ENCODE measurements around the gene TCN2. TPM values are rescaled to one million over a fixed set of nuclear protein-coding genes. Genes with fewer than 3 reads are reported as not detected.

The TCN2 gene
- total and polyA plus RNA-seq, 9 of the 15 experiments (the other 6 are each of a cell fraction or from before 2014, with no cell fraction given), result 0.88 to 5.4 (median 1.7) TPM

DNA sequence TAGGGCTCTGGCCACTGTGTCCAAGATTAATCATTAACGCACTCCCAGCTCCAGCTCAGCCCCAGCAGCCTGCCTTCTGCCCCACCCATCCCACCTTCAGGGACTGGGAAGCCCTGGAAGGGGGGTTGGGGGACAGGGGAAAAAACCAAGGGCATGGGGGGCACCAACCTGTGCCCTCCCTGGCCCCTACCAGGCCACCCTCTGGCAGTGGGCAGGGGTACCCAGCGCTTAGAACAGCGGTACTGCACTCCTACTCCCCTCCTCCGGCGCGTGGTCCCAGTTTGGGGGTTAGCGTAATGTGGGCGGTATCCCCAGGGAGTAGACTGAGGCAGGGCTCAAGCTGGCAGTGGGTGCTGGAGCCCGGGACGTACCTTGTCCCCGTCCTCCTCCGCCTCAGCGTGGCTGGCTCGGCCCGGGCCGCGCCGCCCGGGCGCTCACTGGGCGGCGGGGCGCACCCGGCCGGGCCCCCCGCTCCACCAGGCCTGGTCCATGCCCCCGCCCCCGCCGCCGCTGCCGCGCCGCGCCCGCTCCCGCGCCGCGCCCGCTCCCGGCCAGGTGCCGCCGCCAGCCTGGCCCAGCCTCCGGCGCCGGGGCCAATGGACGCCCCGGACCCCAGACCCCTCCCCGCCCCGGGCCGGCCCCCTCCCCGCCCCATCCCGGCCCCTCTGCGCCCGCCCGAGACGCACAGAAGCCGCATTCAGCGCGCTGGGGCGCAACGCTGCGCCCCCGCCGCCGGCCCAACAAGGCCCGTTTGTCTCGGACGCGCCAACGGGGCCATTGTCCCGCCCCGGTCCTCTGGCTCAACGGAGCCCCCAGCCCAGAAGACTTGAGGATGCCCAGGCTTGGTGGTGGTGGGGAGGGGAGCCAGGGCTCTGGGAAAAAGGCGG is 32.6 kb upstream of the TCN2 start, which contains the start of gene GAL3ST1:
GAL3ST1 (minus strand) TSS at position 571 of the 887 bp plus-strand sequence. CDS start 17,273 bp downstream, outside the sequence.
- H2AFZ ChIP-seq (ENCODE audit: low read depth, low read length), result no peak within 1 kb of the TSS
- no peaks in the 10 kb centered on the region for H3K79me2 ChIP-seq (ENCODE audit: control insufficient read depth, insufficient read depth, low read length)
- ChIA-PET POLR2A (interaction anchor here (0.6 to 1.0 kb wide), 3 partner anchors 13 to 491 kb away, joined by 3 read pairs; no protein-coding TSS in a partner anchor), CTCF (ENCODE audit: low intra/inter-chr PET ratio) (no interaction called here)
- TF ChIP-seq, protein P1, sequence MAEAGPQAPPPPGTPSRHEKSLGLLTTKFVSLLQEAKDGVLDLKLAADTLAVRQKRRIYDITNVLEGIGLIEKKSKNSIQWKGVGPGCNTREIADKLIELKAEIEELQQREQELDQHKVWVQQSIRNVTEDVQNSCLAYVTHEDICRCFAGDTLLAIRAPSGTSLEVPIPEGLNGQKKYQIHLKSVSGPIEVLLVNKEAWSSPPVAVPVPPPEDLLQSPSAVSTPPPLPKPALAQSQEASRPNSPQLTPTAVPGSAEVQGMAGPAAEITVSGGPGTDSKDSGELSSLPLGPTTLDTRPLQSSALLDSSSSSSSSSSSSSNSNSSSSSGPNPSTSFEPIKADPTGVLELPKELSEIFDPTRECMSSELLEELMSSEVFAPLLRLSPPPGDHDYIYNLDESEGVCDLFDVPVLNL (CRISPR knock-in tag; IDR thresholded peaks at IDR 0.05; ENCODE audit: low read depth), result no peak
- TF ChIP-seq ZNF3 (CRISPR knock-in tag; IDR thresholded peaks at IDR 0.05) (no peak), SUPT5H (IDR thresholded peaks at IDR 0.05) (no peak), SMAD3 (CRISPR knock-in tag; conservative IDR thresholded peaks at IDR 0.05) (no peak), POLR2G (IDR thresholded peaks at IDR 0.05; ENCODE audit: low read depth, low read length) (peak; percentile 44; the same call in 1 of the 2 replicates), PHF8 (IDR thresholded peaks at IDR 0.05; ENCODE audit: borderline replicate concordance, low read length) (no peak), RAD51 (IDR thresholded peaks at IDR 0.05; ENCODE audit: borderline replicate concordance, low read depth) (no peak), ARHGAP35 (IDR thresholded peaks at IDR 0.05; ENCODE audit: partially characterized antibody) (no peak), HDGF (IDR thresholded peaks at IDR 0.05) (no peak), RBM22 (IDR thresholded peaks at IDR 0.05; ENCODE audit: low read depth, low read length, poor library complexity, severe bottlenecking) (peak; percentile 9), SETDB1 (IDR thresholded peaks at IDR 0.05; ENCODE audit: low read length) (no peak)
- TF ChIP-seq, protein P2, sequence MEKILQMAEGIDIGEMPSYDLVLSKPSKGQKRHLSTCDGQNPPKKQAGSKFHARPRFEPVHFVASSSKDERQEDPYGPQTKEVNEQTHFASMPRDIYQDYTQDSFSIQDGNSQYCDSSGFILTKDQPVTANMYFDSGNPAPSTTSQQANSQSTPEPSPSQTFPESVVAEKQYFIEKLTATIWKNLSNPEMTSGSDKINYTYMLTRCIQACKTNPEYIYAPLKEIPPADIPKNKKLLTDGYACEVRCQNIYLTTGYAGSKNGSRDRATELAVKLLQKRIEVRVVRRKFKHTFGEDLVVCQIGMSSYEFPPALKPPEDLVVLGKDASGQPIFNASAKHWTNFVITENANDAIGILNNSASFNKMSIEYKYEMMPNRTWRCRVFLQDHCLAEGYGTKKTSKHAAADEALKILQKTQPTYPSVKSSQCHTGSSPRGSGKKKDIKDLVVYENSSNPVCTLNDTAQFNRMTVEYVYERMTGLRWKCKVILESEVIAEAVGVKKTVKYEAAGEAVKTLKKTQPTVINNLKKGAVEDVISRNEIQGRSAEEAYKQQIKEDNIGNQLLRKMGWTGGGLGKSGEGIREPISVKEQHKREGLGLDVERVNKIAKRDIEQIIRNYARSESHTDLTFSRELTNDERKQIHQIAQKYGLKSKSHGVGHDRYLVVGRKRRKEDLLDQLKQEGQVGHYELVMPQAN (IDR thresholded peaks at IDR 0.05; ENCODE audit: borderline replicate concordance), result no peak
- TF ChIP-seq, protein P3, sequence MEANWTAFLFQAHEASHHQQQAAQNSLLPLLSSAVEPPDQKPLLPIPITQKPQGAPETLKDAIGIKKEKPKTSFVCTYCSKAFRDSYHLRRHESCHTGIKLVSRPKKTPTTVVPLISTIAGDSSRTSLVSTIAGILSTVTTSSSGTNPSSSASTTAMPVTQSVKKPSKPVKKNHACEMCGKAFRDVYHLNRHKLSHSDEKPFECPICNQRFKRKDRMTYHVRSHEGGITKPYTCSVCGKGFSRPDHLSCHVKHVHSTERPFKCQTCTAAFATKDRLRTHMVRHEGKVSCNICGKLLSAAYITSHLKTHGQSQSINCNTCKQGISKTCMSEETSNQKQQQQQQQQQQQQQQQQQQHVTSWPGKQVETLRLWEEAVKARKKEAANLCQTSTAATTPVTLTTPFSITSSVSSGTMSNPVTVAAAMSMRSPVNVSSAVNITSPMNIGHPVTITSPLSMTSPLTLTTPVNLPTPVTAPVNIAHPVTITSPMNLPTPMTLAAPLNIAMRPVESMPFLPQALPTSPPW (CRISPR knock-in tag; IDR thresholded peaks at IDR 0.05), result no peak
- ATAC-seq (no peak), DNase-seq (ENCODE audit: extremely low read depth in 1 of 4, low spot score in 3 of 4) (no peak), FAIRE-seq (no peak)
- H3K27me3 ChIP-seq (ENCODE audit: control insufficient read depth in 2 of 2, insufficient read depth in 2 of 2, low read length in 2 of 2), result peaks cover 0 to 13% of the 10 kb centered on the region in 2 experiments; a peak in 3 of 5 replicates
- H4K20me1 ChIP-seq (replicated peaks; ENCODE audit: control insufficient read depth, insufficient read depth, low read length), result no peaks in the 10 kb centered on the region; the same call in none of the 2 replicates
- no peak within 1 kb of the TSS for H3K9ac ChIP-seq (ENCODE audit: insufficient read depth in 1 of 2, low read depth in 2 of 2, low read length in 2 of 2)
- intact Hi-C loops (cut with micrococcal nuclease), result no loop called here
- in situ Hi-C loops (cut with MboI), result no loop called here
- no TSS peak for BruUV-seq (replicated peaks)
- peaks cover 0 to 12% of the 10 kb centered on the region in 2 experiments; a peak in 2 of 5 replicates for H3K4me1 ChIP-seq (replicated peaks in 1 of 2; ENCODE audit: control insufficient read depth in 2 of 2, insufficient read depth in 2 of 2, low read length in 2 of 2)
- no peak within 1 kb of the TSS for H3K4me3 ChIP-seq
- 80% methylated on average over 10 of the region's 75 CpGs for WGBS (ENCODE audit: insufficient coverage, low coverage, missing lambda C conversion rate)
- no peaks in the 10 kb centered on the region for H3K9me3 ChIP-seq (replicated peaks; ENCODE audit: control insufficient read depth, insufficient read depth, low read depth, low read length)
- no peaks in the 10 kb centered on the region for H3K9me1 ChIP-seq (ENCODE audit: control insufficient read depth, insufficient read depth, low read length)
- no peak within 1 kb of the TSS for H3K27ac ChIP-seq (ENCODE audit: extremely low read depth, low read depth, low read length)
- peaks cover 40% of the 10 kb centered on the region; the same call in 1 of the 3 replicates for H3K36me3 ChIP-seq (ENCODE audit: control insufficient read depth, insufficient read depth, low read length)
- no peak within 1 kb of the TSS for H3K4me2 ChIP-seq (ENCODE audit: insufficient read depth, low read length)

Data from K562 (cell line).